ENCODE data around the gene BCL2L12. TPM values are rescaled to one million over a fixed set of nuclear protein-coding genes. Genes with fewer than 3 reads are reported as not detected.

Gene BCL2L12
- total and polyA plus RNA-seq, 4 donors: 1.6 to 15.7 (median 6.8) TPM

DNA sequence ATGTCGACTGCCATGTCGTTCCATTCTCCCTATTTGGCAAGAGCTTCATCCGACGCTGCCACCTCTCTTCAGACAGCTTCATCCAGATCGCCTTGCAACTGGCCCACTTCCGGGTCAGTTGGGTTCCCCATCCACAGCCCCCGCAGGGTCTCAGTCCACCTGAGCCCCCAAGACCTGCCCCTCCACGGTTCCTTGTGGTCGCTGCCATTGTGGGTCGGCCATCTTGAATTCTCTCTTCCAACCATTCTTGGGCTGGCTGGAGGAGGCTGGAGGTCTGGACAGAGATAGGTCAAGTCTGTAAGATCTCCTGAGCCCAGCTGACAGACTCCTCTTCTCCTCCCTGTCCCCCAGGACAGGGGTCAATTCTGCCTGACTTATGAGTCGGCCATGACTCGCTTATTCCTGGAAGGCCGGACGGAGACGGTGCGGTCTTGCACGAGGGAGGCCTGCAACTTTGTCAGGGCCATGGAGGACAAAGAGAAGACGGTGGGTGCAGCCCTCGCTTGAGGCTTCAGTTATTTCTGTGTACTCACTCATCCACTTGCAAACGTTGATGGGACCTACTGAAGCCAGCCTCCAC lies 44.7 kb downstream of the BCL2L12 start:
- 92% methylated on average over 20 of the region's 20 CpGs for WGBS
- Histone ChIP-seq H3K27me3 (ENCODE audit: control insufficient read depth in 4 of 4, insufficient read depth in 4 of 4, low read length in 3 of 4) (no peaks in the 10 kb centered on the region), H3K9ac (ENCODE audit: low read depth in 1 of 2, low read length in 2 of 2) (no peak overlapping the region), H3K27ac (ENCODE audit: low read depth in 1 of 2, low read length in 2 of 2) (no peak overlapping the region), H3K4me3 (ENCODE audit: low read depth in 1 of 3, low read length in 3 of 3) (no peak overlapping the region), H3K4me1 (ENCODE audit: control insufficient read depth in 4 of 4, insufficient read depth in 4 of 4, low read length in 3 of 4) (no peaks in the 10 kb centered on the region), H3K36me3 (ENCODE audit: control insufficient read depth in 4 of 4, insufficient read depth in 3 of 4, low read depth in 1 of 4, low read length in 3 of 4) (no peaks in the 10 kb centered on the region), H3K9me3 (ENCODE audit: control insufficient read depth in 4 of 4, low read length in 3 of 4) (no peaks in the 10 kb centered on the region)
- DNase-seq (ENCODE audit: low spot score): no peak
- TF ChIP-seq SP1 (IDR thresholded peaks at IDR 0.05): no peak
- no peak for TF ChIP-seq HNF4A (conservative IDR thresholded peaks at IDR 0.05)
- TF ChIP-seq TAF1 (conservative IDR thresholded peaks at IDR 0.05): no peak
- no peak for TF ChIP-seq FOXA2 (IDR thresholded peaks at IDR 0.05)
- no peak for TF ChIP-seq RXRA (IDR thresholded peaks at IDR 0.05)
- TF ChIP-seq, protein P1, sequence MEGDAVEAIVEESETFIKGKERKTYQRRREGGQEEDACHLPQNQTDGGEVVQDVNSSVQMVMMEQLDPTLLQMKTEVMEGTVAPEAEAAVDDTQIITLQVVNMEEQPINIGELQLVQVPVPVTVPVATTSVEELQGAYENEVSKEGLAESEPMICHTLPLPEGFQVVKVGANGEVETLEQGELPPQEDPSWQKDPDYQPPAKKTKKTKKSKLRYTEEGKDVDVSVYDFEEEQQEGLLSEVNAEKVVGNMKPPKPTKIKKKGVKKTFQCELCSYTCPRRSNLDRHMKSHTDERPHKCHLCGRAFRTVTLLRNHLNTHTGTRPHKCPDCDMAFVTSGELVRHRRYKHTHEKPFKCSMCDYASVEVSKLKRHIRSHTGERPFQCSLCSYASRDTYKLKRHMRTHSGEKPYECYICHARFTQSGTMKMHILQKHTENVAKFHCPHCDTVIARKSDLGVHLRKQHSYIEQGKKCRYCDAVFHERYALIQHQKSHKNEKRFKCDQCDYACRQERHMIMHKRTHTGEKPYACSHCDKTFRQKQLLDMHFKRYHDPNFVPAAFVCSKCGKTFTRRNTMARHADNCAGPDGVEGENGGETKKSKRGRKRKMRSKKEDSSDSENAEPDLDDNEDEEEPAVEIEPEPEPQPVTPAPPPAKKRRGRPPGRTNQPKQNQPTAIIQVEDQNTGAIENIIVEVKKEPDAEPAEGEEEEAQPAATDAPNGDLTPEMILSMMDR (IDR thresholded peaks at IDR 0.05; ENCODE audit: low read depth, low read length, missing input control): no peak
- TF ChIP-seq, protein P2, sequence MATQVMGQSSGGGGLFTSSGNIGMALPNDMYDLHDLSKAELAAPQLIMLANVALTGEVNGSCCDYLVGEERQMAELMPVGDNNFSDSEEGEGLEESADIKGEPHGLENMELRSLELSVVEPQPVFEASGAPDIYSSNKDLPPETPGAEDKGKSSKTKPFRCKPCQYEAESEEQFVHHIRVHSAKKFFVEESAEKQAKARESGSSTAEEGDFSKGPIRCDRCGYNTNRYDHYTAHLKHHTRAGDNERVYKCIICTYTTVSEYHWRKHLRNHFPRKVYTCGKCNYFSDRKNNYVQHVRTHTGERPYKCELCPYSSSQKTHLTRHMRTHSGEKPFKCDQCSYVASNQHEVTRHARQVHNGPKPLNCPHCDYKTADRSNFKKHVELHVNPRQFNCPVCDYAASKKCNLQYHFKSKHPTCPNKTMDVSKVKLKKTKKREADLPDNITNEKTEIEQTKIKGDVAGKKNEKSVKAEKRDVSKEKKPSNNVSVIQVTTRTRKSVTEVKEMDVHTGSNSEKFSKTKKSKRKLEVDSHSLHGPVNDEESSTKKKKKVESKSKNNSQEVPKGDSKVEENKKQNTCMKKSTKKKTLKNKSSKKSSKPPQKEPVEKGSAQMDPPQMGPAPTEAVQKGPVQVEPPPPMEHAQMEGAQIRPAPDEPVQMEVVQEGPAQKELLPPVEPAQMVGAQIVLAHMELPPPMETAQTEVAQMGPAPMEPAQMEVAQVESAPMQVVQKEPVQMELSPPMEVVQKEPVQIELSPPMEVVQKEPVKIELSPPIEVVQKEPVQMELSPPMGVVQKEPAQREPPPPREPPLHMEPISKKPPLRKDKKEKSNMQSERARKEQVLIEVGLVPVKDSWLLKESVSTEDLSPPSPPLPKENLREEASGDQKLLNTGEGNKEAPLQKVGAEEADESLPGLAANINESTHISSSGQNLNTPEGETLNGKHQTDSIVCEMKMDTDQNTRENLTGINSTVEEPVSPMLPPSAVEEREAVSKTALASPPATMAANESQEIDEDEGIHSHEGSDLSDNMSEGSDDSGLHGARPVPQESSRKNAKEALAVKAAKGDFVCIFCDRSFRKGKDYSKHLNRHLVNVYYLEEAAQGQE (IDR thresholded peaks at IDR 0.05): no peak
- no peak for TF ChIP-seq GABPA (IDR thresholded peaks at IDR 0.05 in 1 of 2, conservative IDR thresholded peaks at IDR 0.05 in 1 of 2)
- TF ChIP-seq, protein P3, sequence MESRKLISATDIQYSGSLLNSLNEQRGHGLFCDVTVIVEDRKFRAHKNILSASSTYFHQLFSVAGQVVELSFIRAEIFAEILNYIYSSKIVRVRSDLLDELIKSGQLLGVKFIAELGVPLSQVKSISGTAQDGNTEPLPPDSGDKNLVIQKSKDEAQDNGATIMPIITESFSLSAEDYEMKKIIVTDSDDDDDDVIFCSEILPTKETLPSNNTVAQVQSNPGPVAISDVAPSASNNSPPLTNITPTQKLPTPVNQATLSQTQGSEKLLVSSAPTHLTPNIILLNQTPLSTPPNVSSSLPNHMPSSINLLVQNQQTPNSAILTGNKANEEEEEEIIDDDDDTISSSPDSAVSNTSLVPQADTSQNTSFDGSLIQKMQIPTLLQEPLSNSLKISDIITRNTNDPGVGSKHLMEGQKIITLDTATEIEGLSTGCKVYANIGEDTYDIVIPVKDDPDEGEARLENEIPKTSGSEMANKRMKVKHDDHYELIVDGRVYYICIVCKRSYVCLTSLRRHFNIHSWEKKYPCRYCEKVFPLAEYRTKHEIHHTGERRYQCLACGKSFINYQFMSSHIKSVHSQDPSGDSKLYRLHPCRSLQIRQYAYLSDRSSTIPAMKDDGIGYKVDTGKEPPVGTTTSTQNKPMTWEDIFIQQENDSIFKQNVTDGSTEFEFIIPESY (IDR thresholded peaks at IDR 0.05): no peak

DNA sequence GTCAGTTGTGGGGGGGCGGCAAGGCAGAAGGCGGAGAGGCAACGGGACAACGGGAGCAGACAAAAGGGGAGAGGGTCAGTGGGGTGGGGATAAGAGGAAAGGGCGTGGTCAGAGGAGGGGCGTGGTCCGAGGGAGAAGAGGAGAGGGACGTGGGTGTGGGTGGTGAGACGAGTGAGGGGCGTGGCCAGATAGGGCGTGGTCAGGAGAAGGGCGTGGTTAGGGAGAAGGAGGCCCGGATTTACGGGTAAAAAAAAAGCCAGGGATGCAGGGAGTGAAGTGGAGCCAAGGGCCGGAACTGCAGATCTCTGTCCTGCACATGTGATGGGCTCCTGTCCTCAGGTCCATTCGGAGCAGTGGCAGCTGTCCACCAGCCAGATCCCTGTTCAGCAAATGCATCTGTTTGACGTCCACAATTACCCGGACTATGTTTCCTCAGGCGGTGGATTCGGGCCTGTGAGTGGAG lies 46.7 kb downstream of the BCL2L12 start:
- 69% methylated on average over 20 of the region's 20 CpGs for whole genome bisulfite sequencing
- no peaks in the 10 kb centered on the region for H3K4me1 ChIP-seq (ENCODE audit: control insufficient read depth in 4 of 4, insufficient read depth in 4 of 4, low read length in 3 of 4)
- H3K9ac ChIP-seq (ENCODE audit: low read depth in 1 of 2, low read length in 2 of 2): no peak overlapping the region
- DNase-seq (ENCODE audit: low spot score): peak; percentile 53
- H3K9me3 ChIP-seq (ENCODE audit: control insufficient read depth in 4 of 4, low read length in 3 of 4): no peaks in the 10 kb centered on the region
- no peaks in the 10 kb centered on the region for H3K27me3 ChIP-seq (ENCODE audit: control insufficient read depth in 4 of 4, insufficient read depth in 4 of 4, low read length in 3 of 4)
- no peak overlapping the region for H3K4me3 ChIP-seq (ENCODE audit: low read depth in 1 of 3, low read length in 3 of 3)
- H3K27ac ChIP-seq (ENCODE audit: low read depth in 1 of 2, low read length in 2 of 2): no peak overlapping the region
- TF ChIP-seq, protein P1 (IDR thresholded peaks at IDR 0.05; ENCODE audit: low read depth, low read length, missing input control): no peak
- no peak for TF ChIP-seq FOXA1 (IDR thresholded peaks at IDR 0.05)
- no peak for TF ChIP-seq FOXA2 (IDR thresholded peaks at IDR 0.05)
- TF ChIP-seq HNF4A (conservative IDR thresholded peaks at IDR 0.05): no peak
- TF ChIP-seq, protein P3 (IDR thresholded peaks at IDR 0.05): no peak
- H3K36me3 ChIP-seq (ENCODE audit: control insufficient read depth in 4 of 4, insufficient read depth in 3 of 4, low read depth in 1 of 4, low read length in 3 of 4): no peaks in the 10 kb centered on the region
